LNCaP clone FGC (cell line): ENCODE results near the gene TRIM17.

Experiments used
- DNase-seq: peaks from one replicate; pipeline ENCODE4 v3.0.0-alpha.2; 2011; ENCODE audit warnings: low read depth
- H3K4me3 ChIP-seq: 2 replicates; pipeline ENCODE4 v1.5.1; 2011; ENCODE audit warnings: mild to moderate bottlenecking, low read depth, low read length, control low read depth
- CTCF ChIP-seq: IDR thresholded peaks from 2 replicates; pipeline ENCODE4 v1.5.1; 2012; ENCODE audit warnings: mild to moderate bottlenecking; ENCODE audit not compliant: control insufficient read depth, insufficient read depth; ENCODE audit errors: extremely low read depth

Gene TRIM17

GRCh38 chr1:228455715-228456114 is 39.1 kb upstream of the TRIM17 start:
- no peak for TF ChIP-seq CTCF
- peak overlapping the region; percentile 70; the same call in 1 of the 2 replicates for H3K4me3 ChIP-seq

GRCh38 chr1:228454238-228454637 is 37.6 kb upstream of the TRIM17 start:
- H3K4me3 ChIP-seq = no peak overlapping the region
- no peak for DNase-seq
- TF ChIP-seq CTCF = no peak

More at GRCh38 chr1:228455715-228456114, 39.1 kb upstream of the TRIM17 start:
- no peak for DNase-seq

GRCh38 chr1:228453614-228454013 is 37.0 kb upstream of the TRIM17 start:
- no peak for DNase-seq
- TF ChIP-seq CTCF = no peak
- H3K4me3 ChIP-seq = no peak overlapping the region

GRCh38 chr1:228453022-228453560 is 36.4 kb upstream of the TRIM17 start:
- H3K4me3 ChIP-seq = no peak overlapping the region
- TF ChIP-seq CTCF = no peak
- no peak for DNase-seq

GRCh38 chr1:228452194-228453021 is 35.7 kb upstream of the TRIM17 start:
- DNase-seq = no peak
- TF ChIP-seq CTCF = no peak
- H3K4me3 ChIP-seq = no peak overlapping the region

GRCh38 chr1:228450200-228450599 is 33.5 kb upstream of the TRIM17 start:
- no peak overlapping the region for H3K4me3 ChIP-seq
- no peak for DNase-seq
- TF ChIP-seq CTCF = no peak
